K562 (cell line): ENCODE results near the gene KYAT1. TPM values are rescaled to one million over a fixed set of nuclear protein-coding genes. Genes with fewer than 3 reads are reported as not detected.

Experiments used
- CHCHD3 ChIP-seq: fragments of 250-450 bp; sonication (Bioruptor Pico); IDR thresholded peaks from 2 replicates; pipeline ENCODE4 v2.1.2; 2022; ENCODE audit warnings: mild to moderate bottlenecking
- CREB1 ChIP-seq, 2 experiments: sonication (generic) in 1 of 2; formaldehyde crosslinking in 1 of 2; IDR thresholded peaks; 2 replicates each; pipeline versions ENCODE4 v1.6.1 to v1.8.0; 2012 to 2022; ENCODE audit warnings: inconsistent platforms in 1 of 2, mild to moderate bottlenecking in 1 of 2, missing genetic modification reagents in 1 of 2, moderate library complexity in 1 of 2
- EGR1 ChIP-seq: fragments of 450-650 bp; conservative IDR thresholded peaks from 2 replicates; pipeline ENCODE4 v1.6.1; 2017; ENCODE audit warnings: mild to moderate bottlenecking
- ELF1 ChIP-seq: fragments of 200-800 bp; sonication (Bioruptor generic); IDR thresholded peaks from 2 replicates; pipeline ENCODE4 v1.6.1; 2016; ENCODE audit warnings: missing genetic modification characterization, missing compliant biosample characterization
- EWSR1 ChIP-seq: fragments of 450-650 bp; IDR thresholded peaks from 2 replicates; pipeline ENCODE4 v1.6.1; 2018; ENCODE audit warnings: borderline replicate concordance, mild to moderate bottlenecking, low read depth, moderate library complexity; ENCODE audit not compliant: partially characterized antibody
- GABPA ChIP-seq: fragments of 200-800 bp; sonication (Bioruptor generic); conservative IDR thresholded peaks from 2 replicates; pipeline ENCODE4 v1.6.1; 2016; ENCODE audit warnings: low read depth, missing genetic modification characterization, missing compliant biosample characterization
- IFI16 ChIP-seq: fragments of 250-450 bp; sonication (Bioruptor Pico); IDR thresholded peaks from 2 replicates; pipeline ENCODE4 v2.1.2; 2022; ENCODE audit warnings: mild to moderate bottlenecking, inconsistent platforms
- MCM5 ChIP-seq: fragments of 450-650 bp; IDR thresholded peaks from 2 replicates; pipeline ENCODE4 v1.6.1; 2016; ENCODE audit warnings: low read depth
- RHOXF2B ChIP-seq: fragments of 250-450 bp; sonication (Bioruptor Pico); conservative IDR thresholded peaks from 2 replicates; pipeline ENCODE4 v1.5.1; 2021
- SETDB1 ChIP-seq: IDR thresholded peaks from one replicate; pipeline ENCODE4 v1.6.1; 2012; ENCODE audit warnings: low read length, control low read depth, inconsistent platforms
- SIN3A ChIP-seq, 2 experiments: fragments of 150-350 bp in 1 of 2; IDR thresholded peaks; 2 replicates each; pipeline ENCODE4 v1.6.1; 2011 to 2016; ENCODE audit warnings: borderline replicate concordance in 2 of 2, low read depth in 2 of 2, low read length in 2 of 2, mild to moderate bottlenecking in 2 of 2, moderate library complexity in 2 of 2; ENCODE audit not compliant: control insufficient read depth in 1 of 2
- SMAD4 ChIP-seq: fragments of 250-450 bp; sonication (Bioruptor Pico); conservative IDR thresholded peaks from 2 replicates; pipeline ENCODE4 v1.8.0; 2021; ENCODE audit warnings: inconsistent platforms, mild to moderate bottlenecking, moderate library complexity
- TCF3 ChIP-seq: sonication (generic); formaldehyde crosslinking; IDR thresholded peaks from 2 replicates; pipeline ENCODE4 v1.4.0; 2020; ENCODE audit warnings: mild to moderate bottlenecking, missing genetic modification reagents
- ZNF707 ChIP-seq: fragments of 250-450 bp; sonication (Bioruptor Pico); conservative IDR thresholded peaks from 2 replicates; pipeline ENCODE4 v1.8.0; 2022; ENCODE audit warnings: inconsistent platforms, mild to moderate bottlenecking, moderate library complexity
- ZNF766 ChIP-seq: fragments of 200-800 bp; sonication (Bioruptor generic); conservative IDR thresholded peaks from 2 replicates; pipeline ENCODE4 v1.6.1; 2016; ENCODE audit warnings: missing genetic modification characterization, missing compliant biosample characterization
- polyA plus RNA-seq, 8 experiments: library from polyadenylated mRNA; depleted of rRNA in 4 of 8; stranded (reverse) in 5 of 8; unstranded in 3 of 8; fragments of >200 nt; fragmentation: Nextera tagmentation in 2 of 8; fragmentation: Illumina TruSeq in 1 of 8; extraction: Ambion mirVana in 2 of 8; extraction: Trizol in 1 of 8; gene quantifications; 2 replicates each; pipeline versions ENCODE4 v1.2.1 to v1.2.3, GENCODE V29; 2011 to 2014; ENCODE audit warnings: inconsistent platforms in 1 of 8, missing spikeins in 1 of 8
- total RNA-seq, 7 experiments: library from RNA; depleted of rRNA in 6 of 7; stranded (reverse); fragments of >200 nt in 6 of 7; fragmentation: Illumina TruSeq in 2 of 7; extraction: Trizol in 2 of 7; gene quantifications; 2 replicates each; pipeline versions ENCODE4 v1.2.1 to v1.2.3, GENCODE V29; 2011 to 2021; ENCODE audit warnings: low replicate concordance in 1 of 7
- TF ChIP-seq, protein P1 (sequence below), 2 experiments: fragments of 450-650 bp in 1 of 2; sonication (generic) in 1 of 2; formaldehyde crosslinking in 1 of 2; IDR thresholded peaks in 1 of 2; conservative IDR thresholded peaks in 1 of 2; 2 replicates each; pipeline versions ENCODE4 v1.6.1 to v1.8.1; 2016 to 2023; ENCODE audit warnings: mild to moderate bottlenecking in 2 of 2, moderate library complexity in 2 of 2, inconsistent platforms in 1 of 2, missing genetic modification reagents in 1 of 2
- TF ChIP-seq, protein P2 (sequence below): fragments of 450-650 bp; IDR thresholded peaks from 2 replicates; pipeline ENCODE4 v1.6.1; 2014; ENCODE audit warnings: low read depth, mild to moderate bottlenecking, moderate library complexity, borderline replicate concordance
- TF ChIP-seq, protein P3 (sequence below): fragments of 450-650 bp; conservative IDR thresholded peaks from 2 replicates; pipeline ENCODE4 v1.6.1; 2016; ENCODE audit warnings: missing genetic modification characterization, low read depth, mild to moderate bottlenecking, missing compliant biosample characterization, moderate library complexity

Gene KYAT1
- total and polyA plus RNA-seq, 9 of the 15 experiments (the other 6 are each of a cell fraction or from before 2014, with no cell fraction given), result 6.4 to 16.8 (median 11.1) TPM

DNA sequence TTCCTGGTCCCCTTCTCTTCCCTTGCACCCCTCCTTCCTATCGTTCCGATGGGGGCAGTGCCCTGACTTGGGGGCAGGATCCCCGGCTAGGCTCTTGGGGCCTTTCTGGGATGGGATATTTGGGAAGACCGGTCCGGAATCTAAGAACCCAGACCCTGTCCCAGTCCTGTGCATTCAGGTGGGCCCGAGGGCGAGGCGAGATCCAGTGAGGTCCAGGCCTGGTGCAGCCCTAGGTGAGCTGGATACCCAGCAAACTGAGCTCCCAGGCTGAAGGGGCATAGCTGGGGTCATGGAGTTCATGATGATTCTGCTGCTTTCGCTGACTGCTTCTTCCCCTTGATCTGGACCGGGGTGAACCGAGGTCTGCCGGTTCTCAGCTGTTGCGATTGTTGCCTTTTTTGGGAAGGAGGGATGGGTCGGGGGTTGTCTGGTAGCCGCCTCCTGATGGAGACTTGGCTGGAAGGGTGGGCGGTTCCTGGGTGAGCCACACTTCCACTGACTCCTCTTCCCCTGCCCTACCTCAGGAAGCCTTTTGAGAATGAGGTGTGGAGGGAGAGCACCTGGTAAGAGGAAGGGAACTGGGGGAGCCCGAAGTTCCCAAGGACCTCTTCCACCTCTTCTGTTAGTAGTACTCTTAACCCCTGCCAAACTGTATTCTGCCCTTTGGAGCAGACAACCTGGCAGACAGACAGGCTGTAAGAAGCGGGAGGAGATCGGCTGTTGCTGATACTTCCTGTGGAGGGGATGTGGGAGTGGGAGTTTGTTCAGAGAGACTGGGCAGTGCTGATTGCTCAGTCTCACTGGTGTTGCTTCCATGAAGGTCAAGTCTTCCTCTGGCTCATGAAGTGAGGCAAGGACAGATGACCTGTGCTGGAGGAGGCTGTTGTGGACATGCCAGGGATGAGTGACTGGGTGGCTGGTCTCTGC lies 1.2 kb upstream of the KYAT1 start (continued):
- TF ChIP-seq ZNF707 (CRISPR knock-in tag) (no peak), SIN3A (IDR thresholded peaks at IDR 0.05; ENCODE audit: borderline replicate concordance in 2 of 2, control insufficient read depth in 1 of 2, low read depth in 2 of 2, low read length in 2 of 2) (0 out of 4 replicates have a peak, but pooled peaks of 1 of the 2 experiments have one; percentile 48), EGR1 (peak; percentile 57), MCM5 (no peak), SETDB1 (no peak), ZNF766 (CRISPR knock-in tag) (0 out of 2 replicates have a peak, but pooled peaks have one; percentile 32), ELF1 (no peak), CHCHD3 (CRISPR knock-in tag) (no peak), GABPA (tag) (no peak), TCF3 (CRISPR knock-in tag) (peak; percentile 53), RHOXF2B (no peak), EWSR1 (no peak), IFI16 (CRISPR knock-in tag) (no peak), CREB1 (IDR thresholded peaks at IDR 0.05) (no peak), CREB1 (CRISPR knock-in tag; IDR thresholded peaks at IDR 0.05) (no peak), SMAD4 (CRISPR knock-in tag) (peak; percentile 43; the same call in 1 of the 2 replicates)
- TF ChIP-seq, protein P1, sequence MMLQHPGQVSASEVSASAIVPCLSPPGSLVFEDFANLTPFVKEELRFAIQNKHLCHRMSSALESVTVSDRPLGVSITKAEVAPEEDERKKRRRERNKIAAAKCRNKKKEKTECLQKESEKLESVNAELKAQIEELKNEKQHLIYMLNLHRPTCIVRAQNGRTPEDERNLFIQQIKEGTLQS (IDR thresholded peaks at IDR 0.05), result no peak
- TF ChIP-seq, protein P1 (CRISPR knock-in tag; conservative IDR thresholded peaks at IDR 0.05), result 0 out of 2 replicates have a peak, but pooled peaks have one; percentile 46
- TF ChIP-seq, protein P2, sequence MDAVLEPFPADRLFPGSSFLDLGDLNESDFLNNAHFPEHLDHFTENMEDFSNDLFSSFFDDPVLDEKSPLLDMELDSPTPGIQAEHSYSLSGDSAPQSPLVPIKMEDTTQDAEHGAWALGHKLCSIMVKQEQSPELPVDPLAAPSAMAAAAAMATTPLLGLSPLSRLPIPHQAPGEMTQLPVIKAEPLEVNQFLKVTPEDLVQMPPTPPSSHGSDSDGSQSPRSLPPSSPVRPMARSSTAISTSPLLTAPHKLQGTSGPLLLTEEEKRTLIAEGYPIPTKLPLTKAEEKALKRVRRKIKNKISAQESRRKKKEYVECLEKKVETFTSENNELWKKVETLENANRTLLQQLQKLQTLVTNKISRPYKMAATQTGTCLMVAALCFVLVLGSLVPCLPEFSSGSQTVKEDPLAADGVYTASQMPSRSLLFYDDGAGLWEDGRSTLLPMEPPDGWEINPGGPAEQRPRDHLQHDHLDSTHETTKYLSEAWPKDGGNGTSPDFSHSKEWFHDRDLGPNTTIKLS, result no peak
- TF ChIP-seq, protein P3, sequence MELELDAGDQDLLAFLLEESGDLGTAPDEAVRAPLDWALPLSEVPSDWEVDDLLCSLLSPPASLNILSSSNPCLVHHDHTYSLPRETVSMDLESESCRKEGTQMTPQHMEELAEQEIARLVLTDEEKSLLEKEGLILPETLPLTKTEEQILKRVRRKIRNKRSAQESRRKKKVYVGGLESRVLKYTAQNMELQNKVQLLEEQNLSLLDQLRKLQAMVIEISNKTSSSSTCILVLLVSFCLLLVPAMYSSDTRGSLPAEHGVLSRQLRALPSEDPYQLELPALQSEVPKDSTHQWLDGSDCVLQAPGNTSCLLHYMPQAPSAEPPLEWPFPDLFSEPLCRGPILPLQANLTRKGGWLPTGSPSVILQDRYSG (tag), result no peak
